Activated naive CD8-positive, alpha-beta T cell treated with anti-CD3 and anti-CD28 coated beads, Interleukin-2, amount 10 ng/mL, durations not matched to agents 7 days and 5 days (primary cell): ENCODE data around the gene ISYNA1. TPM values are rescaled to one million over a fixed set of nuclear protein-coding genes. Genes with fewer than 3 reads are reported as not detected.

ENCODE experiments used
- ATAC-seq: fragments of 150-1000 bp; cut with Tn5 transposase; one replicate; pipeline ENCODE4 v1.10.0; 2021; ENCODE audit warnings: low read depth, moderate library complexity
- POLR2A ChIA-PET: fragments of 350-600 bp; sonication (Branson Sonifier 250); formaldehyde crosslinking; loops from one replicate; lab custom pipeline; 2021; ENCODE audit warnings: antibody characterized with exemption; lab: Charles Lee
- DNase-seq: peaks from one replicate; pipeline ENCODE4 v3.0.0; 2021
- H3K27ac Mint-ChIP-seq: one replicate; pipeline ENCODE4 v1.8.0; 2022; ENCODE audit warnings: mild to moderate bottlenecking, mixed read lengths
- H3K27me3 Mint-ChIP-seq: one replicate; pipeline ENCODE4 v1.8.0; 2022; ENCODE audit warnings: mild to moderate bottlenecking, moderate library complexity, mixed read lengths
- H3K36me3 Mint-ChIP-seq: one replicate; pipeline ENCODE4 v1.8.0; 2021; ENCODE audit warnings: mild to moderate bottlenecking, mixed read lengths
- H3K4me1 Mint-ChIP-seq: one replicate; pipeline ENCODE4 v1.8.0; 2021; ENCODE audit warnings: mixed read lengths
- H3K4me3 Mint-ChIP-seq: one replicate; pipeline ENCODE4 v1.8.0; 2022; ENCODE audit warnings: mild to moderate bottlenecking, moderate library complexity, mixed read lengths
- H3K9me3 Mint-ChIP-seq: one replicate; pipeline ENCODE4 v1.8.0; 2021; ENCODE audit warnings: mixed read lengths
- total RNA-seq, 2 experiments: library from RNA; stranded (reverse); gene quantifications; one replicate each; pipeline ENCODE4 v1.2.3, GENCODE V29; 2021

The ISYNA1 gene
- total RNA-seq, 2 experiments from 2014 or later, result 39.6 to 43.4 TPM

DNA sequence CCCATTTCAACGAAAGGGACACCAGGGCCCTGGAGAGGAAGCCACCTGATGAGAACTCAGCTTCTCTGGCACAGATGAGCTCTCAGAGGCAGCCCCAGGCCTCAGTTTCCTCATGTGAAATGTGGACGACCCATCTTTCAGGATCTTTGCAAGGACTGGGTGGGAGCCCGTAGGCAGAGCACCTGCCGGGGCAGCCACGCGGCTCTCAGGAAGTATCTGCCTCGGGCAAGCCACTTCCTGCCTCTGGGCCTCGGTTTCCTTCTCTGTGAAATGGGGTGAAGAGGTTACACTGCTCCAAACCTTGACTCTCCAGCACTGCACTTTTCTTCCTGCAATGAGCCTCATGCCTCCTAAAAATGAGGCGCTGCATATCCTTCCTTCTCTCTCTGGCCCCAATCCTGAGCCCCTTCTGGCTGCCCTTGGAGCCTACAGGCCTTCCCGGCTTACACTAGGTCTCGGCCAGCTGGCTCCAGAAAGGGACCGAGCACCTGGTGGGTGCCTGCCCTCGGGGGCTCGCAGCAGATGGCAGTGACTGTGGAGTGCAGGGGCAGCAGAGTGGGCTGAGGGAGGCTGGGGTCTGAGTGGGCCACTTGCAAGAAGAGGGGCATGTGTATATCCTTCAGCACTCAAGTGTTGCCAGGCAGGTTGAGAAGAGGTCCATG is 15.3 kb downstream of the ISYNA1 start:
- H3K9me3 Mint-ChIP-seq, result no peaks in the 10 kb centered on the region
- DNase-seq, result peak; percentile 52

GRCh38 chr19:18421371-18421959 is 16.5 kb downstream of the ISYNA1 start:
- POLR2A ChIA-PET, result interaction anchor here (1.3 to 2.7 kb wide), 3 partner anchors 8 to 498 kb away, joined by 5 to 15 read pairs (median 8); partner anchors contain the start of genes COPE, DDX49 and JUND
- Mint-ChIP-seq H3K27ac (peak overlapping the region; percentile 90), H3K27me3 (no peaks in the 10 kb centered on the region), H3K4me3 (peak overlapping the region; percentile 99), H3K36me3 (peaks cover 14% of the 10 kb centered on the region), H3K9me3 (no peaks in the 10 kb centered on the region), H3K4me1 (peaks cover 58% of the 10 kb centered on the region)
- ATAC-seq, result no peak
- no peak for DNase-seq

More for the DNA sequence above, 15.3 kb downstream of the ISYNA1 start:
- H3K4me1 Mint-ChIP-seq, result peaks cover 51% of the 10 kb centered on the region
- POLR2A ChIA-PET, result interaction anchor here (2.7 kb wide), 1 partner anchor 142 kb away, joined by 15 read pairs; the partner anchor contains the start of gene JUND
- no peaks in the 10 kb centered on the region for H3K27me3 Mint-ChIP-seq
- peak overlapping the region; percentile 78 for H3K27ac Mint-ChIP-seq
- H3K4me3 Mint-ChIP-seq, result peak overlapping the region; percentile 99
- ATAC-seq, result no peak
- peaks cover 14% of the 10 kb centered on the region for H3K36me3 Mint-ChIP-seq

GRCh38 chr19:18420930-18421329 is 17.0 kb downstream of the ISYNA1 start:
- no peaks in the 10 kb centered on the region for H3K27me3 Mint-ChIP-seq
- ATAC-seq (no peak), DNase-seq (no peak)
- no peaks in the 10 kb centered on the region for H3K9me3 Mint-ChIP-seq
- H3K4me3 Mint-ChIP-seq, result peak overlapping the region; percentile 99
- H3K27ac Mint-ChIP-seq, result peak overlapping the region; percentile 90
- H3K36me3 Mint-ChIP-seq, result peaks cover 14% of the 10 kb centered on the region
- POLR2A ChIA-PET, result interaction anchor here (1.0 to 2.7 kb wide), 5 partner anchors 8 to 498 kb away, joined by 3 to 15 read pairs (median 5); partner anchors contain the start of genes COPE, DDX49, JUND and KXD1
- H3K4me1 Mint-ChIP-seq, result peaks cover 60% of the 10 kb centered on the region

DNA sequence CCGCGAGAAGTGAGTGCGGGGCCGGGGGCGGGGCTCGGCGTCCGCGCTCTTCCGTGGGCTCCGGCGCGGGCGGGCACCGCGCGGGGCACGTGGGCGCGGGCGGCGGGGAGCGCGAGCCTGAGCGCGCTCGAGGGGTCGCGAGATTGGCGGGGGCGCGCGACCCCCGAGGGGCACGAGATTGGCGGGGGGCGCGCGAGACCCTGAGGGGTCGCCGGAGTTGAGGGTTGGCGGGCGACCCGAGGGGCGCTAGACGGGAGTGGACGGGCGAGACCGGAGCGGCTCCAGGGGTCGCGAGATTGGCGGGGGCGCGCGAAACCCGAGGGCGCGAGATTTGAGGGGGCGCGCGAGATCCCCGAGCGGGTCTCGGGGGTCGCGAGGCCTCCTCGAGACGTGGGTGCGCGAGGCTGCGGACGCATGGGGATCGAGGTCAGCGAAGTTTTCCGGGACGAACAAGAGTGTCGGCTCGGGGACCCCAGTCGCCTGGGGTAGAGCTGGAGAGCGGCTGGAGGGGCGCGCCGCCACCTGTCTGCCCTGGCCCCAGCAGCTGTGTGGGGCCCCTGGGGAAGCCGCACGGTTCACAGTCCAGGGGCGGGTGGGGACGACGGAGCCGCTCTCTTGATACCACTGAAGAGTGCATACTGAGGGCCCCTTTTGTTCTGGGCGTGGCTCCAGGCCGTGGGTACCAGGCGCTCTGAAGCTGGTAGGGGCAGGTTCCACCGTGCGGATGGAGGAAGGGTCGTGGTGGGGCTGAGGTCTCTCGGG is 18.1 kb downstream of the ISYNA1 start:
- H3K4me3 Mint-ChIP-seq, result peak overlapping the region; percentile 99
- POLR2A ChIA-PET, result interaction anchor here (0.8 to 7.7 kb wide), 16 partner anchors 9 to 499 kb away, joined by 3 to 103 read pairs (median 4); partner anchors contain the start of genes COPE, DDX49, JUND and KXD1
- peaks cover 11% of the 10 kb centered on the region for H3K36me3 Mint-ChIP-seq
- H3K27me3 Mint-ChIP-seq, result no peaks in the 10 kb centered on the region
- H3K4me1 Mint-ChIP-seq, result peaks cover 63% of the 10 kb centered on the region
- peak overlapping the region; percentile 90 for H3K27ac Mint-ChIP-seq
- ATAC-seq, result peak; percentile 20
- H3K9me3 Mint-ChIP-seq, result no peaks in the 10 kb centered on the region
- DNase-seq, result peak; percentile 68

DNA sequence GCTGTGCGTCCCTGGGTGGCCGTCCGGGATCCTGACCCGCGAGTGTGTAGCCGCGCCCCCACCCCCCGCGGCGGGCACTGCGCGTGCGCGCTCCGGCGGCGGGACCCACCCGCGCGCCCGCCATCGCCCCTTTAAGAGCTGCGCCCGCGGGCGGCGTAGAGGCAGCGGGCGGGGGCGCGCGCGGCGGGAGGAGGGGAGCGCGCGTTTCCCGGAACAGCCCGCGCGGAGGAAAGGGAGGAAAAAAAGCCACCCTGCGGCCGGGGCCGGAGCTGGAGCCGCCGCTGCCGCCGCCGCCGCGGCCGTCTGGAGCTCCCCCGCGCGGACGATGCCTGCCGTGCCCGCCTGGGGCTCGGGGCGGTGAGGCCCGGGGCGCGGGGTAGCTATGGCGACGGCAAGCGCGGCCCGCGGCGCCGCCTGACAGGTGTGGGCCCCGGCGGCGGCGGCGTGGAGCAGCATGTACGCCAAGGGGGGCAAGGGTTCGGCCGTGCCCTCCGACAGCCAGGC is 18.7 kb downstream of the ISYNA1 start, which contains the start of gene SSBP4:
TSS of gene SSBP4 (plus strand) at position 204 of the 504 bp plus-strand sequence. CDS start at position 455, 251 bp downstream.
- Mint-ChIP-seq H3K27ac (peak within 1 kb of the TSS; percentile 93), H3K27me3 (no peaks in the 10 kb centered on the region), H3K36me3 (peaks cover 11% of the 10 kb centered on the region), H3K4me3 (peak within 1 kb of the TSS; percentile 99), H3K4me1 (peaks cover 68% of the 10 kb centered on the region), H3K9me3 (no peaks in the 10 kb centered on the region)
- peak; percentile 27 for ATAC-seq
- POLR2A ChIA-PET, result interaction anchor here (0.6 to 7.7 kb wide), 15 partner anchors 10 to 437 kb away, joined by 3 to 103 read pairs (median 4); partner anchors contain the start of genes JUND, KXD1, LRRC25 and LSM4
- peak; percentile 93 for DNase-seq

DNA sequence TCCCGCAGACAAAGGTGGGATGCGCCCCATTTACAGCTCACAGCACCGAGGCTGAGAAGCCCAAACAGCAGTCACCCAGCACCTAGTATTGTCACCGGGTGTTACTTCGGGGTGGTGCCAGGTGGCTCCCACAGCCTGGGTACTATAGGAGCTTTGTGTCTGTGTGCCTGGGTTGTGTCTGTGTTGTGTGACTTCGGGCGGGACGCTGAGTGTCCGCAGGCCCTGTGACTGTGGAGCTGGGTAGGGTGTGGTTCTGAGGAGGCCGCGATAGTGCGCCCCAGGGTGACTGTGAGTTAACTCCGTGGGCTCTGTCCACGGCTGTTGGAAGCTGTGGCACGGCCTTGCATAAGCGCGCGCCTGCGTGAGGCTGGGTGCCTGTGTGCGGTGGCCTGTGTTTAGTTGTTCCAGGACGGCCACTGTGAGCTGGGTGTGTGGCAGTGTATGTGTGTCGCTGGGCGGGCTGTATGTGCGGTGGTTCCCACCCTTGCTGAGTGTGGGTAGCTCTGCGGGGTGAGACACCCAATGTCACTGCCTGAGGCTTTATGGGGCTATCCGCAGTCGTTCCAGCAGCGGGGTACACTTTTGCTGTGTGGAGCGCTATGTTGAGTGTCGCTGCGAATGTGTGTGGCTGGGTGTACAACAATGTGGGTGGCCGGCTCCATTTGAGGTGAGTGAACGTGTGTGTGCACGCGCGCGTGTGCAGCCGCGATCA is 19.3 kb downstream of the ISYNA1 start:
- Mint-ChIP-seq H3K27me3 (no peaks in the 10 kb centered on the region), H3K4me1 (peaks cover 68% of the 10 kb centered on the region), H3K9me3 (no peaks in the 10 kb centered on the region), H3K27ac (peak overlapping the region; percentile 93), H3K36me3 (peaks cover 11% of the 10 kb centered on the region), H3K4me3 (peak overlapping the region; percentile 80)
- POLR2A ChIA-PET, result interaction anchor here (0.6 to 7.7 kb wide), 16 partner anchors 10 to 437 kb away, joined by 3 to 103 read pairs (median 4); partner anchors contain the start of genes JUND, KXD1, LRRC25 and LSM4
- DNase-seq, result no peak
- ATAC-seq, result peak; percentile 14

DNA sequence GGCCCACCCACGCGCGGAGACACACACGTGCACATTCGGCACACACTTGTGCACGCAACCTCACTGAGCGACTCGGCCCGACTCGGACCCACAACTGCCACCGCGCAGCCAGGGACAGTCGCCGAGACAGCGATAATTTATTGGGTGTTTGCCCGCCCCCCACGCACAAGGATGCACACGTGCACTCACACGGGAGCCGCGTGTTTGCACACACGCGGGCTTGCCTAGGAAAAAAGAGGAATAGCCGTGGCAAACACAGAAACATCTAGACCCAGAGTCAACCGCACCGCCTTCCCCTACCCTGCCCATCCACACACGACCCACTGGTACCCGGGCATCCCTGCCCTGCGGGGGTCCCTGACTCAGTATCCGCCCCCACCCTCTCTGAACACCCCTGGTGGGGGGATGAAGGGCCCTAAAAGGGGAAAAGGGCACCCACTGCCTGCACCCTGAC is 19.9 kb downstream of the ISYNA1 start:
- H3K27me3 Mint-ChIP-seq, result no peaks in the 10 kb centered on the region
- peaks cover 66% of the 10 kb centered on the region for H3K4me1 Mint-ChIP-seq
- H3K9me3 Mint-ChIP-seq, result no peaks in the 10 kb centered on the region
- H3K4me3 Mint-ChIP-seq, result peak overlapping the region; percentile 80
- POLR2A ChIA-PET, result interaction anchor here (1.2 to 7.7 kb wide), 6 partner anchors 11 to 501 kb away, joined by 3 to 103 read pairs (median 13); partner anchors contain the start of genes COPE, DDX49 and JUND
- H3K27ac Mint-ChIP-seq, result peak overlapping the region; percentile 93
- ATAC-seq, result no peak
- peak; percentile 61 for DNase-seq
- peaks cover 8% of the 10 kb centered on the region for H3K36me3 Mint-ChIP-seq

- peak overlapping the region; percentile 85 for H3K4me3 Mint-ChIP-seq
- no peaks in the 10 kb centered on the region for H3K9me3 Mint-ChIP-seq
- H3K27ac Mint-ChIP-seq, result peak overlapping the region; percentile 93
- POLR2A ChIA-PET, result interaction anchor here (0.9 to 7.7 kb wide), 15 partner anchors 12 to 502 kb away, joined by 3 to 103 read pairs (median 6); partner anchors contain the start of genes COPE, DDX49, JUND and LSM4
- peak; percentile 8 for ATAC-seq
- H3K4me1 Mint-ChIP-seq, result peaks cover 61% of the 10 kb centered on the region
- H3K27me3 Mint-ChIP-seq, result no peaks in the 10 kb centered on the region
- peaks cover 3% of the 10 kb centered on the region for H3K36me3 Mint-ChIP-seq
- DNase-seq, result peak; percentile 74
Measured at GRCh38 chr19:18417250-18418028, 20.5 kb downstream of the ISYNA1 start.

GRCh38 chr19:18416778-18417249 is 21.1 kb downstream of the ISYNA1 start:
- ATAC-seq (peak; percentile 11), DNase-seq (no peak)
- Mint-ChIP-seq H3K27ac (peak overlapping the region; percentile 86), H3K4me1 (peaks cover 55% of the 10 kb centered on the region), H3K9me3 (no peaks in the 10 kb centered on the region), H3K27me3 (no peaks in the 10 kb centered on the region), H3K4me3 (peak overlapping the region; percentile 85), H3K36me3 (peaks cover 3% of the 10 kb centered on the region)
- POLR2A ChIA-PET, result interaction anchor here (0.8 to 7.7 kb wide), 15 partner anchors 12 to 502 kb away, joined by 3 to 103 read pairs (median 6); partner anchors contain the start of genes COPE, DDX49, JUND and LSM4

DNA sequence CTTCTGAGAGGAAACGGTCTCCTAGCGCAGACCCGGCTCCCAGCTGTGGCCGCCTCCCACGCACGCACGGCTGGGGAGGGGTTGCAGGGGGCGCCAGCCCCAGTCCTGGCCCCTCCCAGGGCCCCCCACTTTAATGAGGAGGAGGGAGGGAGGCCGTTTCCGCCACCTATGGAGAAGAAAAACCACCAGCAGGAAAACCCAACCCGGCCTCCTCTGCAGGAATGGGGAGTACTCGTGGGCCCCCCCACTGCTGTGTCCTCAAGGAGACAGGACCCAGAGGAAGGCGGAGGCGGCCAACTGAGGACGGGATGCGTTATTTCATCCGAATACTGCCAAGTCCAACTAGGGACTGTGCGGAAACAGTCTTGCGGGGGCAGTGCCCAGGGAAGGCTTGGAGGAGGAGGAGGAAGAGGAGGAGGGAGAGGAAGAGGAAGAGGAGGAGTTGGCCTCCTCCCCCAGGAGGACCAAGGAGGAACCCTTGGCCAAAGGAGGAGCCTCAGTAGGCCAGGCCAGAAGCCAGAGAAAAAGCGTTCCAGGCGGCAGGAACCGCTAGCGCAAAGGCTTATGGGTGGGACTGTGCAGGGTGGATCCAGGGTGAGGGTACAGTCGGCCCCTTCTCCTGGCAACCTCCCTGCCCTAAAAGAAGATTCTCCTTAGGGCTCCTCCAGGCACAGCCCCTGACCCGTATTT is 22.6 kb downstream of the ISYNA1 start:
- H3K36me3 Mint-ChIP-seq, result peaks cover 2% of the 10 kb centered on the region
- ATAC-seq (no peak), DNase-seq (peak; percentile 49)
- peak overlapping the region; percentile 85 for H3K4me3 Mint-ChIP-seq
- H3K4me1 Mint-ChIP-seq, result peaks cover 48% of the 10 kb centered on the region
- no peaks in the 10 kb centered on the region for H3K9me3 Mint-ChIP-seq
- peak overlapping the region; percentile 86 for H3K27ac Mint-ChIP-seq
- peaks cover 4% of the 10 kb centered on the region for H3K27me3 Mint-ChIP-seq
- POLR2A ChIA-PET, result interaction anchor here (0.7 to 7.7 kb wide), 11 partner anchors 14 to 263 kb away, joined by 3 to 103 read pairs (median 4); partner anchors contain the start of genes ISYNA1, JUND, LSM4 and PIK3R2
